Glutamatergic neuron (in vitro differentiated cells): ENCODE results near the gene NSUN6. TPM values are rescaled to one million over a fixed set of nuclear protein-coding genes. Genes with fewer than 3 reads are reported as not detected.

Experiments
- DNase-seq: peaks from one replicate; pipeline ENCODE4 v3.0.0; 2022
- H3K27ac Mint-ChIP-seq: one replicate; pipeline ENCODE4 v1.8.0; 2020; ENCODE audit warnings: mild to moderate bottlenecking, mixed read lengths, inconsistent platforms; ENCODE audit not compliant: unreplicated experiment
- H3K27me3 Mint-ChIP-seq: one replicate; pipeline ENCODE4 v1.8.0; 2020; ENCODE audit warnings: mild to moderate bottlenecking, moderate library complexity, mixed read lengths, inconsistent platforms; ENCODE audit not compliant: unreplicated experiment
- H3K36me3 Mint-ChIP-seq: one replicate; pipeline ENCODE4 v1.8.0; 2020; ENCODE audit warnings: mild to moderate bottlenecking, mixed read lengths, inconsistent platforms; ENCODE audit not compliant: unreplicated experiment
- H3K4me1 Mint-ChIP-seq: one replicate; pipeline ENCODE4 v1.8.0; 2020; ENCODE audit warnings: mild to moderate bottlenecking, low read depth, mixed read lengths, inconsistent platforms; ENCODE audit not compliant: unreplicated experiment
- H3K4me3 Mint-ChIP-seq: one replicate; pipeline ENCODE4 v1.8.0; 2020; ENCODE audit warnings: mild to moderate bottlenecking, mixed read lengths, inconsistent platforms; ENCODE audit not compliant: unreplicated experiment
- H3K9me3 Mint-ChIP-seq: one replicate; pipeline ENCODE4 v1.8.0; 2020; ENCODE audit warnings: mild to moderate bottlenecking, moderate library complexity, mixed read lengths, inconsistent platforms; ENCODE audit not compliant: unreplicated experiment
- total RNA-seq: library from RNA; stranded (reverse); fragmentation: NEBNext Ultra II Directional; extraction: Animal tissue kit (Norgen Biotek cat#: 25700); gene quantifications from one replicate; pipeline ENCODE4 v1.2.1, GENCODE V29; 2021; ENCODE audit not compliant: unreplicated experiment
- TF ChIP-seq, protein P1 (sequence below): fragments of 200-600 bp; sonication (generic); IDR thresholded peaks from one replicate; pipeline ENCODE4 v1.5.0; 2021; ENCODE audit not compliant: partially characterized antibody, unreplicated experiment

Gene NSUN6
- total RNA-seq, 1 donor from 2014 or later, result 20.7 TPM

- peaks cover 13% of the 10 kb centered on the region for H3K4me1 Mint-ChIP-seq
- peak overlapping the region; percentile 96 for H3K4me3 Mint-ChIP-seq
- no peaks in the 10 kb centered on the region for H3K36me3 Mint-ChIP-seq
- TF ChIP-seq, protein P1, sequence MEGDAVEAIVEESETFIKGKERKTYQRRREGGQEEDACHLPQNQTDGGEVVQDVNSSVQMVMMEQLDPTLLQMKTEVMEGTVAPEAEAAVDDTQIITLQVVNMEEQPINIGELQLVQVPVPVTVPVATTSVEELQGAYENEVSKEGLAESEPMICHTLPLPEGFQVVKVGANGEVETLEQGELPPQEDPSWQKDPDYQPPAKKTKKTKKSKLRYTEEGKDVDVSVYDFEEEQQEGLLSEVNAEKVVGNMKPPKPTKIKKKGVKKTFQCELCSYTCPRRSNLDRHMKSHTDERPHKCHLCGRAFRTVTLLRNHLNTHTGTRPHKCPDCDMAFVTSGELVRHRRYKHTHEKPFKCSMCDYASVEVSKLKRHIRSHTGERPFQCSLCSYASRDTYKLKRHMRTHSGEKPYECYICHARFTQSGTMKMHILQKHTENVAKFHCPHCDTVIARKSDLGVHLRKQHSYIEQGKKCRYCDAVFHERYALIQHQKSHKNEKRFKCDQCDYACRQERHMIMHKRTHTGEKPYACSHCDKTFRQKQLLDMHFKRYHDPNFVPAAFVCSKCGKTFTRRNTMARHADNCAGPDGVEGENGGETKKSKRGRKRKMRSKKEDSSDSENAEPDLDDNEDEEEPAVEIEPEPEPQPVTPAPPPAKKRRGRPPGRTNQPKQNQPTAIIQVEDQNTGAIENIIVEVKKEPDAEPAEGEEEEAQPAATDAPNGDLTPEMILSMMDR, result no peak
- H3K27me3 Mint-ChIP-seq, result peaks cover 10% of the 10 kb centered on the region
- H3K9me3 Mint-ChIP-seq, result peaks cover 8% of the 10 kb centered on the region
- no peak for DNase-seq
- peak overlapping the region; percentile 97 for H3K27ac Mint-ChIP-seq
These were observed 8.6 kb upstream of the NSUN6 start for GRCh38 chr10:18659819-18660535.

DNA sequence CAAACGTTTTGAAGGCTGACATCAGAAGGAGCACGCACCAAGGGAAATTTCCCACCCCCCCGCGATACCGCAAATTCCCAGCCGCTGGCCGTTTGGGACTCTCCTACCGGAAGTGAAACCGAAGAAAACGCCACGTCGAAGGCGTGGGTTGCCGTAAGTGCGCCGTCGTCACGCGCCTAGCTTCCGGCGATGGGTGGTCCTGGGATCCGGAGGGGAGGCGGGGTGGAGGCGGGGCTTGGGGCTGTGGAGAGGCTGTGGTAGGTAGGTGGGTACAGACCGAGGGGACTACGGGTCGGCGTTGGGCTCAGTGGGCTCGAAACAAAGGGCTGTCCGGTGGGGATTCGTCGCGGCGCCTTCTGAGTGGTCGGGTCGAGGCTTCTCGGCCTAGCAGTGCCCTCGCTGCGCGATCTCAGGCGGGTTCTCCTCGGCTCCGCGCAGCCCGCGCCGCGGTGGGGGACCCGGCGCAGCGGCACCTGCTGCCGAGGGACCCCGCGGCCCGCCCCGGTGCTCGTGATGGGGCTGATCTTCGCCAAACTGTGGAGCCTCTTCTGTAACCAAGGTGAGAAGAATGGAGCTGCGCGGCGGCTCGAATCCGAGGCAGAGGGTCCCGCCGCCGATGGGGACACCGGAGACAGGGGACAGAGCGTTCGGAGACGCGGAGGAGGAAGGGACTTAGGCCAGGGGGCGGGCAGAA lies 7.9 kb upstream of the NSUN6 start, which contains the start of gene ARL5B:
Gene ARL5B (plus strand): TSS at position 307 of the 694 bp plus-strand sequence. CDS start 207 bp downstream, at position 514.
- peak within 1 kb of the TSS; percentile 97 for H3K27ac Mint-ChIP-seq
- peaks cover 8% of the 10 kb centered on the region for H3K9me3 Mint-ChIP-seq
- TF ChIP-seq, protein P1, result no peak
- H3K27me3 Mint-ChIP-seq, result peaks cover 10% of the 10 kb centered on the region
- no peaks in the 10 kb centered on the region for H3K36me3 Mint-ChIP-seq
- H3K4me1 Mint-ChIP-seq, result peaks cover 13% of the 10 kb centered on the region
- peak within 1 kb of the TSS; percentile 96 for H3K4me3 Mint-ChIP-seq
- peak; percentile 99 for DNase-seq

DNA sequence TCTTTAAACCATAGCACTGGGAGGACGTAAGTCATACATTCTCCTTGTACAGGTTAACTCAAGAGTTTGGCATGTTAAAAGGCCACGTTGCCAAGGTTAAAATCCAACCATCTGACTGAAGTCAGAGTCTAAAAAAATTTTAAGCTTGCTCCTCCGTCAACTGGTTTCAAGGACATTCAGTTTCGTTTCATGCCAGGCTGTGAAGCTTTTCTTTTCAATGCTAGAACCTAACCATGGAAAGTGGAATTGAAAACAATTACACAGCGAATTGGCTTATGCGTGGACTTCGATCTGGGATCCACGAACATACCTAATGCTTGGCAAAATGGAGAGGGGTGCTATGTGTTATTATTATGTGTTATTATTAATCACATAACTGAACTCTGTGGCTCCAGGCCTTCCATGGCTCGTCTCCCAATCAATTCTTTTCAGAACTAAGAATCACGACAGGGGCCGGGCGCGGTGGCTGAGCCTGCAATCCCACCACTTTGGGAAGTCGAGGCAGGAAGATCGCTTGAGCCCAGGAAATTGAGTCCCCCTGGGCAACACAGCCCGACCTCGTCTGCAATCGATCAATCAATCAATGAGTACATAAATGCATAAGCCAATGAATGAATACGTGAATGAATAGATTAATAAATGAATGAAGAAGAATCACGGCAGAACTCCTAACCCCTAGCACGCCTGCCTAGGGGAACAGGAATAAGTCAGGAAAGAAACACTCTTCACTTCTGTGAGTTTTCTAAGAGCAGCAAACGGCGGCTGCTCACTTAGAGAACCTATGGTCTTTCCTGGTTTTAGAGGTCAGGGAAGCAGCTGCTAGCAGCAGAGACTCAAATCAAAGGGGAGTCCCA lies 7.1 kb upstream of the NSUN6 start:
- peak; percentile 23 for DNase-seq
- H3K27ac Mint-ChIP-seq, result peak overlapping the region; percentile 95
- peak overlapping the region; percentile 93 for H3K4me3 Mint-ChIP-seq
- no peaks in the 10 kb centered on the region for H3K36me3 Mint-ChIP-seq
- peaks cover 13% of the 10 kb centered on the region for H3K4me1 Mint-ChIP-seq
- TF ChIP-seq, protein P1, result no peak
- H3K9me3 Mint-ChIP-seq, result peaks cover 8% of the 10 kb centered on the region
- peaks cover 8% of the 10 kb centered on the region for H3K27me3 Mint-ChIP-seq

GRCh38 chr10:18656724-18657123 lies 5.3 kb upstream of the NSUN6 start:
- no peak for DNase-seq
- H3K36me3 Mint-ChIP-seq, result no peaks in the 10 kb centered on the region
- TF ChIP-seq, protein P1, result no peak
- peaks cover 8% of the 10 kb centered on the region for H3K9me3 Mint-ChIP-seq
- peaks cover 12% of the 10 kb centered on the region for H3K4me1 Mint-ChIP-seq
- peaks cover 8% of the 10 kb centered on the region for H3K27me3 Mint-ChIP-seq
- no peak overlapping the region for H3K27ac Mint-ChIP-seq
- no peak overlapping the region for H3K4me3 Mint-ChIP-seq
